Skin of body (tissue), 1 donor: ENCODE results near the gene MEX3C. TPM values are rescaled to one million over a fixed set of nuclear protein-coding genes. Genes with fewer than 3 reads are reported as not detected.

Source experiments
- total RNA-seq: library from RNA; depleted of rRNA; stranded (reverse); fragments of >200 nt; gene quantifications from one replicate; pipeline ENCODE4 v1.2.3, GENCODE V29; 2014

The MEX3C gene
- total RNA-seq, 1 donor from 2014 or later, result 38.6 TPM

Other genes starting within 250 kb of the MEX3C start
- gene ELAC1, start 229.6 kb downstream of the MEX3C start, total RNA-seq, result 3.5 TPM
- 60.3 TPM for gene SMAD4, start 167.5 kb downstream of the MEX3C start, total RNA-seq